Skeletal muscle tissue (tissue), 4 donors: ENCODE measurements around the gene RNU2-1. TPM values are rescaled to one million over a fixed set of nuclear protein-coding genes. Genes with fewer than 3 reads are reported as not detected.
"Not testable (repeated sequence)": the region's sequence is repeated elsewhere in the genome, so short reads cannot be mapped to it uniquely, and the experiment has no call there.

ENCODE experiments used
- H3K27ac ChIP-seq: one replicate; pipeline ENCODE4 v1.7.0; 2013; ENCODE audit warnings: mild to moderate bottlenecking, low read depth, low read length, inconsistent platforms
- H3K27me3 ChIP-seq, 3 donors: one replicate each; pipeline ENCODE4 v1.7.0; 2013; ENCODE audit warnings: low read length in 3 of 3; ENCODE audit not compliant: control insufficient read depth in 3 of 3, insufficient read depth in 3 of 3
- H3K36me3 ChIP-seq, 3 donors: one replicate each; pipeline ENCODE4 v1.7.0; 2013; ENCODE audit warnings: low read length in 3 of 3; ENCODE audit not compliant: control insufficient read depth in 3 of 3, insufficient read depth in 3 of 3
- H3K4me1 ChIP-seq, 3 donors: one replicate each; pipeline ENCODE4 v1.7.0; 2013; ENCODE audit warnings: low read length in 3 of 3, mild to moderate bottlenecking in 3 of 3; ENCODE audit not compliant: control insufficient read depth in 3 of 3, insufficient read depth in 3 of 3
- H3K4me3 ChIP-seq, 3 donors: one replicate each; pipeline ENCODE4 v1.7.0; 2013; ENCODE audit warnings: low read length in 3 of 3
- H3K9ac ChIP-seq, 3 donors: one replicate each; pipeline ENCODE4 v1.7.0; 2013; ENCODE audit warnings: low read length in 3 of 3, mild to moderate bottlenecking in 3 of 3, moderate library complexity in 2 of 3, low read depth in 1 of 3
- H3K9me3 ChIP-seq, 3 donors: one replicate each; pipeline ENCODE4 v1.7.0; 2013; ENCODE audit warnings: low read length in 3 of 3; ENCODE audit not compliant: control insufficient read depth in 3 of 3
- total RNA-seq: library from RNA; depleted of rRNA; stranded (reverse); fragments of >200 nt; gene quantifications from one replicate; pipeline ENCODE4 v1.2.3, GENCODE V29; 2014
- donor health status: Osteomylitis.

RNU2-1 gene
- not detected for total RNA-seq

DNA sequence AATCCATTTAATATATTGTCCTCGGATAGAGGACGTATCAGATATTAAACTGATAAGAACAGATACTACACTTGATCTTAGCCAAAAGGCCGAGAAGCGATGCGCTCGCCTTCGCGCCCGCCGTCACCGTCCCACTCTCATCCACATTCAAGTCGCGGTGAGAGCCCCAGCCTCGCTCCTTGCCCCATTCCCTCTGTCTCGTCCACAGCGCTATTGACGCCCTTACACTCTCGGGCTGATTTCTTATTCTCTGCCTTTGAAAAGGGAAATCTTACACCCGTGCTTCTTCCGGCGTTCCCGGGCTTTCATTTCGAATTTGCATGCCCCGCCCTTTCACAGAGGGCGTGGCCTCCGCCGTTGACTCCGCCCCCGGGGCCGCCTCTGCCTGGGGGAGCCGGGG lies at the start of gene RNU2-1:
Gene RNU2-1 (minus strand): TSS at position 101 of the 400 bp plus-strand sequence.
- H3K36me3 ChIP-seq, H3K4me3 ChIP-seq, H3K9me3 ChIP-seq, H3K4me1 ChIP-seq, H3K27me3 ChIP-seq, H3K9ac ChIP-seq, H3K27ac ChIP-seq: not testable (repeated sequence)

DNA sequence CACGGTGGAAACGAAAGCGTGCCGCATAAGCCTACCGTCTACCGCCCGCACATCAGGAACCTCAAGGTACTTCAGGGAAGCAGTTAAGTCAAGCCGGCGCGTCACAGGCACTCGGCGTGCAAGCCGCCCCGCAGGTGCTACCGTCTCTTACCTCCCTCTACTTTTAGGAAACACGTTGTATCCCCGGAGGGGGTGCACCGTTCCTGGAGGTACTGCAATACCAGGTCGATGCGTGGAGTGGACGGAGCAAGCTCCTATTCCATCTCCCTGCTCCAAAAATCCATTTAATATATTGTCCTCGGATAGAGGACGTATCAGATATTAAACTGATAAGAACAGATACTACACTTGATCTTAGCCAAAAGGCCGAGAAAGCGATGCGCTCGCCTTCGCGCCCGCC lies 39.1 kb upstream of the RNU2-1 start:
- not testable (repeated sequence) for H3K27ac ChIP-seq, H3K27me3 ChIP-seq, H3K9me3 ChIP-seq, H3K4me1 ChIP-seq, H3K9ac ChIP-seq, H3K4me3 ChIP-seq, H3K36me3 ChIP-seq

DNA sequence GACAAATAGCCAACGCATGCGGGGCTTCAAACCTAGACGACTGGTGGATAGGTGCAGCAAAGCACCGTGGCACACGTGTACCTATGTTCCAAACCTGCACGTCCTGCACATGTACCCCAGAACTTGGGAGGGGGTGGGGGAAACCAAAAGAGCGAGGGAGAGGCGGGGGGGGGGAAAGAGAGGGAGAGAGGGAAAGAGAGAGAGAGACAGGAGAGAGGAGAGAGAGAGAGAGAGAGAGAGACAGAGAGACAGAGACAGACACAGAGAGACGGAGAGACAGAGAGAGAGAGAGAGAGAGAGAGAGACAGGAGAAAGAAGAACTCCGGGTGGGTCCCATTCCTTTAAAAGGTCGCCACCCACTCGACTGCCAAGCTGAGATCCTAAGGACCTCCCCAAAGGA lies 38.7 kb upstream of the RNU2-1 start:
- H3K4me1 ChIP-seq, H3K36me3 ChIP-seq: not testable (repeated sequence)

DNA sequence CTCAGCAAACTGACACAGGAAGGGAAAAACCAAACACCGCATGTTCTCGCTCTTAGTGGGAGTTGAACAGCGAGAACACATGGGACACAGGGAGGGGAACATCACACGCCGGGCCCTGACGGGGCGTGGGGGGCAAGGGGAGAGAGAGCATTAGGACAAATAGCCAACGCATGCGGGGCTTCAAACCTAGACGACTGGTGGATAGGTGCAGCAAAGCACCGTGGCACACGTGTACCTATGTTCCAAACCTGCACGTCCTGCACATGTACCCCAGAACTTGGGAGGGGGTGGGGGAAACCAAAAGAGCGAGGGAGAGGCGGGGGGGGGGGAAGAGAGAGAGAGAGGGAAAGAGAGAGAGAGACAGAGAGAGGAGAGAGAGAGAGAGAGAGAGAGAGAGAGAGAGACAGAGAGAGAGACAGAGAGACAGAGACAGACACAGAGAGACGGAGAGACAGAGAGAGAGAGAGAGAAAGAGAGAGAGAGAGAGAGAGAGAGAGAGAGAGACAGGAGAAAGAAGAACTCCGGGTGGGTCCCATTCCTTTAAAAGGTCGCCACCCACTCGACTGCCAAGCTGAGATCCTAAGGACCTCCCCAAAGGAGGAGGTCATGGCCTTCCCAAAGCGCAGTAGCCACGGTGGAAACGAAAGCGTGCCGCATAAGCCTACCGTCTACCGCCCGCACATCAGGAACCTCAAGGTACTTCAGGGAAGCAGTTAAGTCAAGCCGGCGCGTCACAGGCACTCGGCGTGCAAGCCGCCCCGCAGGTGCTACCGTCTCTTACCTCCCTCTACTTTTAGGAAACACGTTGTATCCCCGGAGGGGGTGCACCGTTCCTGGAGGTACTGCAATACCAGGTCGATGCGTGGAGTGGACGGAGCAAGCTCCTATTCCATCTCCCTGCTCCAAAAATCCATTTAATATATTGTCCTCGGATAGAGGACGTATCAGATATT lies 37.1 kb upstream of the RNU2-1 start:
- not testable (repeated sequence) for H3K36me3 ChIP-seq, H3K4me3 ChIP-seq, H3K27ac ChIP-seq, H3K9ac ChIP-seq, H3K27me3 ChIP-seq, H3K4me1 ChIP-seq, H3K9me3 ChIP-seq

More for the DNA sequence above, 38.7 kb upstream of the RNU2-1 start:
- not testable (repeated sequence) for H3K4me3 ChIP-seq, H3K27me3 ChIP-seq, H3K27ac ChIP-seq, H3K9ac ChIP-seq, H3K9me3 ChIP-seq

DNA sequence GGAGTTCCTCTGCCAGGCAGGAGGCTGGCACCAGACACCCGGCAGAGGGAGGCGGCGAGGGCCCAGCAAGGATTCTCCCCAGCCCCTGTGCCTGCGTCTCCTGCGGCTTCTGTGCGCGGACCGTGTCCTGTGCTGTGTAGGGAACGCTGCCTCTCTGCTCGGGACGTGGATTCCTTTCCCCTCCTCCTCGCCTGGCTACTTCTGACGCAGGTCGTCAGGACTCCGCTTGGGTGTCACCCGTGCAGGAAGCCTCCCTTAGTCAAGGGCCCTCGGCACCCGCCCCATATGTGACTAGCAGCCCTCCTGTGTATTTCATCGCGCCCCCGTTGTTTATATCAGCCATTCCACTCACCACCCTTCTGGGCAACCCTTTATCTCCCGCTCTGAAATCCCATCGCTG lies 12.7 kb upstream of the RNU2-1 start:
- not testable (repeated sequence) for H3K9me3 ChIP-seq, H3K27me3 ChIP-seq, H3K4me3 ChIP-seq, H3K36me3 ChIP-seq, H3K9ac ChIP-seq, H3K27ac ChIP-seq, H3K4me1 ChIP-seq

DNA sequence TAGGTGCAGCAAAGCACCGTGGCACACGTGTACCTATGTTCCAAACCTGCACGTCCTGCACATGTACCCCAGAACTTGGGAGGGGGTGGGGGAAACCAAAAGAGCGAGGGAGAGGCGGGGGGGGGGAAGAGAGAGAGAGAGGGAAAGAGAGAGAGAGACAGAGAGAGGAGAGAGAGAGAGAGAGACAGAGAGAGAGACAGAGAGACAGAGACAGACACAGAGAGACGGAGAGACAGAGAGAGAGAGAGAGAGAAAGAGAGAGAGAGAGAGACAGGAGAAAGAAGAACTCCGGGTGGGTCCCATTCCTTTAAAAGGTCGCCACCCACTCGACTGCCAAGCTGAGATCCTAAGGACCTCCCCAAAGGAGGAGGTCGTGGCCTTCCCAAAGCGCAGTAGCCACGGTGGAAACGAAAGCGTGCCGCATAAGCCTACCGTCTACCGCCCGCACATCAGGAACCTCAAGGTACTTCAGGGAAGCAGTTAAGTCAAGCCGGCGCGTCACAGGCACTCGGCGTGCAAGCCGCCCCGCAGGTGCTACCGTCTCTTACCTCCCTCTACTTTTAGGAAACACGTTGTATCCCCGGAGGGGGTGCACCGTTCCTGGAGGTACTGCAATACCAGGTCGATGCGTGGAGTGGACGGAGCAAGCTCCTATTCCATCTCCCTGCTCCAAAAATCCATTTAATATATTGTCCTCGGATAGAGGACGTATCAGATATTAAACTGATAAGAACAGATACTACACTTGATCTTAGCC lies 7.0 kb upstream of the RNU2-1 start:
- not testable (repeated sequence) for H3K36me3 ChIP-seq, H3K4me3 ChIP-seq, H3K27me3 ChIP-seq, H3K4me1 ChIP-seq, H3K9me3 ChIP-seq, H3K9ac ChIP-seq, H3K27ac ChIP-seq

DNA sequence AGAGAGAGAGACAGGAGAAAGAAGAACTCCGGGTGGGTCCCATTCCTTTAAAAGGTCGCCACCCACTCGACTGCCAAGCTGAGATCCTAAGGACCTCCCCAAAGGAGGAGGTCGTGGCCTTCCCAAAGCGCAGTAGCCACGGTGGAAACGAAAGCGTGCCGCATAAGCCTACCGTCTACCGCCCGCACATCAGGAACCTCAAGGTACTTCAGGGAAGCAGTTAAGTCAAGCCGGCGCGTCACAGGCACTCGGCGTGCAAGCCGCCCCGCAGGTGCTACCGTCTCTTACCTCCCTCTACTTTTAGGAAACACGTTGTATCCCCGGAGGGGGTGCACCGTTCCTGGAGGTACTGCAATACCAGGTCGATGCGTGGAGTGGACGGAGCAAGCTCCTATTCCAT lies 5.8 kb upstream of the RNU2-1 start:
- H3K4me3 ChIP-seq, H3K9ac ChIP-seq, H3K9me3 ChIP-seq, H3K27ac ChIP-seq, H3K36me3 ChIP-seq, H3K27me3 ChIP-seq, H3K4me1 ChIP-seq: not testable (repeated sequence)

DNA sequence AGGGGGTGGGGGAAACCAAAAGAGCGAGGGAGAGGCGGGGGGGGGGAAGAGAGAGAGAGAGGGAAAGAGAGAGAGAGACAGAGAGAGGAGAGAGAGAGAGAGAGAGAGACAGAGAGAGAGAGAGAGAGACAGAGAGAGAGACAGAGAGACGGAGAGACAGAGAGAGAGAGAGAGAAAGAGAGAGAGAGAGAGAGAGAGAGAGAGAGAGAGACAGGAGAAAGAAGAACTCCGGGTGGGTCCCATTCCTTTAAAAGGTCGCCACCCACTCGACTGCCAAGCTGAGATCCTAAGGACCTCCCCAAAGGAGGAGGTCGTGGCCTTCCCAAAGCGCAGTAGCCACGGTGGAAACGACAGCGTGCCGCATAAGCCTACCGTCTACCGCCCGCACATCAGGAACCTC lies 514 bp downstream of the RNU2-1 start:
- not testable (repeated sequence) for H3K27me3 ChIP-seq, H3K36me3 ChIP-seq, H3K9me3 ChIP-seq, H3K4me1 ChIP-seq, H3K4me3 ChIP-seq, H3K27ac ChIP-seq, H3K9ac ChIP-seq

DNA sequence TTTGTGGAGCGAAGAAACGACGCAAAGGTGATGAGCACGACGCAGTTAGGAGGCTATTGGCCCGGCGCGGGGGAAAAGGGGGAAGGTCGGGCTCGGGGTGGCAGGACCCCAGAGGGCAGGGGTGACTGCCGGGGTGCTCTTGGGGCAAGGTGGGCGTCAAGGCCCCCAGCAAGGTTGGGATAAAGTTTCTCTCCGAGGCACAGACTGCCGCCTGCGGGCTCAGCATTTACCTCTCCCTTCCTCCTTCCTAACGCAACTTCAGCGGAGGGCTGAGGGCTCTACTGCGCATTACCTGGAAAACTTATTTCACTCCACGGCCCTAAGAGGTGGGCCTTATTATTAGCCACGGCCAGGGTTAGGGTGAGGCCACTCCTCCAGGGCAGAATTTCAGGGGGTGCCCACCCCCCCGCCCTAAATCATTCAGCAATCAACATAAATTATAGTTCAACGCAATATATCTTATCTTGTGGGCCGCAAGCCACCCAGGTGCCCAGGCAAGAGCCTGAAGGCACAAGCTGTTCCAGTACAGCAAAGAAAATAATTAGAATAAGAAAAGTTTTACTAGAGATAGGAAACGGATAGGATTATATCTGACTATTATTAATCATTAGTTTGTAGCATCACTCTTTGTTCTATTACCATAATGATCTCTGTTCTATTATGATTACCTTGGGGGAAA lies 1.6 kb downstream of the RNU2-1 start:
- not testable (repeated sequence) for H3K9me3 ChIP-seq, H3K4me1 ChIP-seq, H3K27me3 ChIP-seq, H3K36me3 ChIP-seq
- Histone ChIP-seq H3K9ac (peak overlapping the region; percentile 75 to 81 (median 76)), H3K27ac (peak overlapping the region; percentile 73), H3K4me3 (peak overlapping the region; percentile 58 to 70 (median 63))
